ENCODE results near the gene ZNF516. TPM values are rescaled to one million over a fixed set of nuclear protein-coding genes. Genes with fewer than 3 reads are reported as not detected.

The ZNF516 gene
- total and polyA plus RNA-seq, 10 of the 15 experiments (the other 5 are each of a cell fraction or from before 2014, with no cell fraction given): 2.0 to 32.0 (median 8.3) TPM

GRCh38 chr18:76491776-76492668 lies 3.0 kb downstream of the ZNF516 start:
- no peak for FAIRE-seq
- CTCF ChIA-PET: no interaction called here
- TSS peak; percentile 70 for BruUV-seq (replicated peaks)
- no peak for TF ChIP-seq RBBP5 (conservative IDR thresholded peaks at IDR 0.05)
- no peak for TF ChIP-seq SP1 (IDR thresholded peaks at IDR 0.05; ENCODE audit: low read depth, low read length)
- TF ChIP-seq TCF3 (IDR thresholded peaks at IDR 0.05; ENCODE audit: borderline replicate concordance, insufficient read depth, low read depth, low read length): no peak
- TF ChIP-seq MXI1 (IDR thresholded peaks at IDR 0.05; ENCODE audit: low read depth, low read length): no peak
- no peak for TF ChIP-seq STAT1 (conservative IDR thresholded peaks at IDR 0.05)
- no peak for TF ChIP-seq NFYA (IDR thresholded peaks at IDR 0.05; ENCODE audit: borderline replicate concordance, low read depth, low read length)
- no peak for TF ChIP-seq ZNF622 (IDR thresholded peaks at IDR 0.05)
- no peak for TF ChIP-seq CBX3 (IDR thresholded peaks at IDR 0.05; ENCODE audit: borderline replicate concordance, low read depth)
- no peak for TF ChIP-seq ZNF687 (IDR thresholded peaks at IDR 0.05)
- TF ChIP-seq RAD51 (IDR thresholded peaks at IDR 0.05): peak; percentile 25; the same call in 1 of the 2 replicates
- 0 out of 2 replicates have a peak, but pooled peaks have one; percentile 68 for TF ChIP-seq SIN3A (IDR thresholded peaks at IDR 0.05; ENCODE audit: low read depth, low read length)
- TF ChIP-seq CBX5 (IDR thresholded peaks at IDR 0.05; ENCODE audit: low read depth): no peak
- no peak for TF ChIP-seq CREB1 (IDR thresholded peaks at IDR 0.05; ENCODE audit: low read depth)
- no peak for TF ChIP-seq EED (IDR thresholded peaks at IDR 0.05; ENCODE audit: low read depth)
- TF ChIP-seq USF2 (IDR thresholded peaks at IDR 0.05; ENCODE audit: borderline replicate concordance, low read depth, low read length): no peak
- TF ChIP-seq EZH2 (IDR thresholded peaks at IDR 0.05; ENCODE audit: borderline replicate concordance, control insufficient read depth, low read depth, low read length): no peak
- no peak for TF ChIP-seq TCF12 (IDR thresholded peaks at IDR 0.05; ENCODE audit: low read depth, low read length)

More at GRCh38 chr18:76491776-76492668, 3.0 kb downstream of the ZNF516 start:
- peaks cover 14% of the 10 kb centered on the region; the same call in 1 of the 2 replicates for H3K4me1 ChIP-seq (ENCODE audit: control insufficient read depth, insufficient read depth, low read length)
- in situ Hi-C loops (cut with MboI): no loop called here
- POLR2A ChIA-PET: interaction anchor here (0.9 to 1.1 kb wide), 2 partner anchors 36 to 329 kb away, joined by 3 read pairs; no protein-coding TSS in a partner anchor
- peak overlapping the region; percentile 79 for H3K4me3 ChIP-seq
- WGBS (ENCODE audit: insufficient coverage, insufficient replicate concordance, low lambda C conversion rate, missing lambda C conversion rate): 4% methylated on average over 69 of the region's 70 CpGs
- SMC1A ChIA-PET (ENCODE audit: uncharacterized antibody, unreplicated experiment): interaction anchor here (0.6 to 2.4 kb wide), 3 partner anchors 9 to 66 kb away, joined by 3 to 6 read pairs (median 4); no protein-coding TSS in a partner anchor
- H3K27me3 ChIP-seq (replicated peaks in 1 of 2; ENCODE audit: control insufficient read depth in 2 of 2, insufficient read depth in 2 of 2, low read length in 1 of 2): no peaks in the 10 kb centered on the region
- H3K27ac ChIP-seq (ENCODE audit: control insufficient read depth, insufficient read depth): peak overlapping the region; percentile 79
- H3K36me3 ChIP-seq (ENCODE audit: control insufficient read depth in 2 of 2, insufficient read depth in 2 of 2, low read length in 1 of 2): no peaks in the 10 kb centered on the region
- H3K9ac ChIP-seq (ENCODE audit: control insufficient read depth, insufficient read depth, low read length): peak overlapping the region; percentile 76
- no peaks in the 10 kb centered on the region for H4K20me1 ChIP-seq (ENCODE audit: control insufficient read depth, insufficient read depth)
- H3K4me2 ChIP-seq (ENCODE audit: control insufficient read depth, insufficient read depth): peak overlapping the region; percentile 95
- intact Hi-C loops (cut with micrococcal nuclease; ENCODE audit: unreplicated experiment): loop anchor here (2.0 to 10.0 kb wide), 6 partner anchors 35 to 1997 kb away; partner anchors contain the start of genes CNDP2, ZNF236 and ZNF407
- ATAC-seq (peak; percentile 11), DNase-seq (ENCODE audit: low read depth, low spot score) (no peak)
- H2AFZ ChIP-seq (ENCODE audit: control insufficient read depth, low read depth, low read length): peak overlapping the region; percentile 34
- H3K9me3 ChIP-seq (replicated peaks; ENCODE audit: control insufficient read depth, insufficient read depth, low read length): no peaks in the 10 kb centered on the region
- H3K79me2 ChIP-seq (ENCODE audit: control insufficient read depth, insufficient read depth, low read length): peaks cover 71% of the 10 kb centered on the region
- RAD21 ChIA-PET (ENCODE audit: unreplicated experiment): interaction anchor here (0.9 kb wide), 1 partner anchor 128 kb away, joined by 3 read pairs; no protein-coding TSS in a partner anchor

All from GM12878 (cell line).